Right renal pelvis (tissue), 4 donors: ENCODE data around the gene G6PC2. TPM values are rescaled to one million over a fixed set of nuclear protein-coding genes. Genes with fewer than 3 reads are reported as not detected.
"Not testable (repeated sequence)": the region's sequence is repeated elsewhere in the genome, so short reads cannot be mapped to it uniquely, and the experiment has no call there.

Experiments
- DNase-seq, 4 donors: peaks; one replicate each; pipeline ENCODE4 v3.0.0-alpha.2; 2013; ENCODE audit warnings: low read depth in 4 of 4, low spot score in 3 of 4, missing footprints in 1 of 4
- polyA plus RNA-seq, 4 donors: library from polyadenylated mRNA; unstranded; fragments of 120-200 nt; gene quantifications; one replicate each; pipeline ENCODE4 v1.2.1, GENCODE V29; 2013; ENCODE audit not compliant: insufficient read length in 4 of 4

Gene G6PC2
- polyA plus RNA-seq, 4 donors: 0.05 to 0.16 (median 0.08) TPM; not detected in 1

GRCh38 chr2:168903888-168904287 is 2.8 kb downstream of the G6PC2 start:
- DNase-seq: no peak

- DNase-seq: no peak
Observed at GRCh38 chr2:168904358-168904757, 3.3 kb downstream of the G6PC2 start.

GRCh38 chr2:168907940-168908662 is 7.0 kb downstream of the G6PC2 start:
- DNase-seq: no peak

GRCh38 chr2:168910330-168910729 is 9.2 kb downstream of the G6PC2 start:
- no peak for DNase-seq

- DNase-seq: no peak
Observed at GRCh38 chr2:168912466-168912865, 11.4 kb downstream of the G6PC2 start.

- no peak for DNase-seq
Observed at GRCh38 chr2:168912901-168913369, 11.8 kb downstream of the G6PC2 start.

- no peak for DNase-seq
Observed at GRCh38 chr2:168913495-168913894, 12.4 kb downstream of the G6PC2 start.

- DNase-seq: no peak
Observed at GRCh38 chr2:168915441-168916330, 14.6 kb downstream of the G6PC2 start.

- DNase-seq: no peak
Observed at GRCh38 chr2:168916331-168916675, 15.2 kb downstream of the G6PC2 start.

GRCh38 chr2:168920504-168921157 is 19.5 kb downstream of the G6PC2 start:
- no peak for DNase-seq

GRCh38 chr2:168926621-168927386 is 25.7 kb downstream of the G6PC2 start:
- DNase-seq: no peak

GRCh38 chr2:168928113-168928831 is 27.2 kb downstream of the G6PC2 start:
- DNase-seq: no peak

GRCh38 chr2:168929031-168929430 is 27.9 kb downstream of the G6PC2 start:
- DNase-seq: no peak

- no peak for DNase-seq
Observed at GRCh38 chr2:168930242-168930641, 29.2 kb downstream of the G6PC2 start.

- DNase-seq: not testable (repeated sequence)
Observed at GRCh38 chr2:168932174-168932573, 31.1 kb downstream of the G6PC2 start.

GRCh38 chr2:168934826-168935225 is 33.7 kb downstream of the G6PC2 start:
- DNase-seq: no peak

- DNase-seq: no peak
Observed at GRCh38 chr2:168935810-168936581, 34.9 kb downstream of the G6PC2 start.

- DNase-seq: no peak
Observed at GRCh38 chr2:168939061-168939460, 38.0 kb downstream of the G6PC2 start.

- no peak for DNase-seq
Observed at GRCh38 chr2:168939918-168940317, 38.8 kb downstream of the G6PC2 start.
